HEK293 (cell line): ENCODE data around the gene ZFAND3.
A peak's percentile ranks its signal among the peaks of the same experiment; 100 is the strongest.

Experiments used
- CTCF ChIA-PET: fragments of 350-600 bp; formaldehyde crosslinking; extraction: SDS; loops from one replicate; lab custom pipeline; 2021; ENCODE audit warnings: antibody characterized with exemption; lab: Yijun Ruan, JAX
- POLR2A ChIA-PET: fragments of 300-600 bp; formaldehyde crosslinking; extraction: SDS; loops from one replicate; lab custom pipeline; 2020; ENCODE audit warnings: antibody characterized with exemption, inconsistent platforms; lab: Yijun Ruan, JAX
- H3K27ac ChIP-seq: fragments of 200-500 bp; sonication (Bioruptor generic); 2 replicates; pipeline ENCODE4 v1.5.1; 2014; ENCODE audit warnings: low read depth, low read length, control low read depth, inconsistent platforms; ENCODE audit errors: extremely low read depth
- H3K36me3 ChIP-seq, 2 experiments: fragments of 200-500 bp in 1 of 2; sonication (Bioruptor generic) in 1 of 2; 1 replicate in 1 of 2; 2 replicates in 1 of 2; pipeline ENCODE4 v1.5.1; 2014 to 2017; ENCODE audit warnings: inconsistent platforms in 2 of 2, low read length in 2 of 2; ENCODE audit not compliant: control insufficient read depth in 2 of 2, insufficient read depth in 1 of 2
- H3K4me1 ChIP-seq: fragments of 200-500 bp; sonication (Bioruptor generic); 2 replicates; pipeline ENCODE4 v1.5.1; 2014; ENCODE audit warnings: mild to moderate bottlenecking, low read length, inconsistent platforms; ENCODE audit not compliant: control insufficient read depth, insufficient read depth
- H3K4me3 ChIP-seq: 2 replicates; pipeline ENCODE4 v1.5.1; 2011; ENCODE audit warnings: low read depth, mild to moderate bottlenecking, control low read depth, low read length, moderate library complexity
- H3K9me3 ChIP-seq: fragments of 200-500 bp; sonication (Bioruptor generic); 2 replicates; pipeline ENCODE4 v1.5.1; 2014; ENCODE audit warnings: low read depth, low read length, inconsistent platforms; ENCODE audit not compliant: control insufficient read depth, insufficient read depth
- ATF2 ChIP-seq: fragments of 450-650 bp; formaldehyde crosslinking; IDR thresholded peaks from 2 replicates; pipeline ENCODE4 v1.5.1; 2016; ENCODE audit warnings: missing biosample characterization, missing genetic modification characterization, low read depth
- EGR2 ChIP-seq: fragments of 450-650 bp; formaldehyde crosslinking; IDR thresholded peaks from 2 replicates; pipeline ENCODE4 v1.5.1; 2016; ENCODE audit warnings: low read depth, missing biosample characterization, missing genetic modification characterization
- HOXD13 ChIP-seq: sonication (generic); formaldehyde crosslinking; IDR thresholded peaks from 2 replicates; pipeline ENCODE4 v1.8.0; 2022; ENCODE audit warnings: missing genetic modification reagents, borderline replicate concordance
- MYNN ChIP-seq: fragments of 450-650 bp; formaldehyde crosslinking; IDR thresholded peaks from 2 replicates; pipeline ENCODE4 v1.5.1; 2016; ENCODE audit warnings: missing biosample characterization, missing genetic modification characterization, borderline replicate concordance
- MZF1 ChIP-seq: fragments of 450-650 bp; formaldehyde crosslinking; IDR thresholded peaks from 2 replicates; pipeline ENCODE4 v1.5.1; 2017; ENCODE audit warnings: missing biosample characterization, missing genetic modification characterization, borderline replicate concordance
- SCRT2 ChIP-seq: fragments of 450-650 bp; formaldehyde crosslinking; IDR thresholded peaks from 2 replicates; pipeline ENCODE4 v1.5.1; 2016; ENCODE audit warnings: missing biosample characterization, missing genetic modification characterization
- TSHZ1 ChIP-seq: fragments of 450-650 bp; formaldehyde crosslinking; IDR thresholded peaks from 2 replicates; pipeline ENCODE4 v1.5.1; 2016; ENCODE audit warnings: missing biosample characterization, missing genetic modification characterization, borderline replicate concordance
- WT1 ChIP-seq: fragments of 450-650 bp; formaldehyde crosslinking; IDR thresholded peaks from 2 replicates; pipeline ENCODE4 v1.5.1; 2016; ENCODE audit warnings: missing biosample characterization, missing genetic modification characterization
- ZBTB49 ChIP-seq: fragments of 450-650 bp; formaldehyde crosslinking; IDR thresholded peaks from 2 replicates; pipeline ENCODE4 v1.5.1; 2016; ENCODE audit warnings: missing biosample characterization, missing genetic modification characterization, low read depth
- ZFP37 ChIP-seq: fragments of 450-650 bp; formaldehyde crosslinking; IDR thresholded peaks from 2 replicates; pipeline ENCODE4 v1.5.1; 2016; ENCODE audit warnings: missing biosample characterization, missing genetic modification characterization
- ZIC2 ChIP-seq: fragments of 450-650 bp; formaldehyde crosslinking; IDR thresholded peaks from 2 replicates; pipeline ENCODE4 v1.5.1; 2016; ENCODE audit warnings: missing biosample characterization, missing genetic modification characterization
- ZNF148 ChIP-seq: fragments of 450-650 bp; formaldehyde crosslinking; IDR thresholded peaks from 2 replicates; pipeline ENCODE4 v1.5.0; 2017; ENCODE audit warnings: missing biosample characterization, missing genetic modification characterization, borderline replicate concordance
- ZNF175 ChIP-seq: fragments of 450-650 bp; formaldehyde crosslinking; IDR thresholded peaks from 2 replicates; pipeline ENCODE4 v1.5.1; 2016; ENCODE audit warnings: missing biosample characterization, missing genetic modification characterization
- ZNF248 ChIP-seq: fragments of 450-650 bp; formaldehyde crosslinking; IDR thresholded peaks from 2 replicates; pipeline ENCODE4 v1.5.1; 2017; ENCODE audit warnings: missing biosample characterization, missing genetic modification characterization
- ZNF302 ChIP-seq: fragments of 450-650 bp; formaldehyde crosslinking; IDR thresholded peaks from 2 replicates; pipeline ENCODE4 v1.5.1; 2016; ENCODE audit warnings: missing biosample characterization, missing genetic modification characterization, low read depth
- ZNF311 ChIP-seq: fragments of 450-650 bp; formaldehyde crosslinking; IDR thresholded peaks from 2 replicates; pipeline ENCODE4 v1.5.1; 2017; ENCODE audit warnings: missing biosample characterization, missing genetic modification characterization, borderline replicate concordance
- ZNF341 ChIP-seq: fragments of 450-650 bp; formaldehyde crosslinking; IDR thresholded peaks from 2 replicates; pipeline ENCODE4; 2016; ENCODE audit warnings: low read depth, missing biosample characterization, missing genetic modification characterization
- ZNF404 ChIP-seq: fragments of 450-650 bp; formaldehyde crosslinking; IDR thresholded peaks from 2 replicates; pipeline ENCODE4 v1.5.1; 2017; ENCODE audit warnings: missing biosample characterization, missing genetic modification characterization
- ZNF433 ChIP-seq: fragments of 450-650 bp; formaldehyde crosslinking; IDR thresholded peaks from 2 replicates; pipeline ENCODE4 v1.5.1; 2016; ENCODE audit warnings: missing biosample characterization, missing genetic modification characterization, low read depth
- ZNF529 ChIP-seq: fragments of 450-650 bp; formaldehyde crosslinking; IDR thresholded peaks from 2 replicates; pipeline ENCODE4 v1.5.1; 2017; ENCODE audit warnings: missing genetic modification characterization, missing biosample characterization; ENCODE audit not compliant: insufficient replicate concordance
- ZNF548 ChIP-seq: fragments of 450-650 bp; formaldehyde crosslinking; IDR thresholded peaks from 2 replicates; pipeline ENCODE4 v1.5.1; 2016; ENCODE audit warnings: missing biosample characterization, missing genetic modification characterization
- ZNF555 ChIP-seq: fragments of 450-650 bp; formaldehyde crosslinking; conservative IDR thresholded peaks from 2 replicates; pipeline ENCODE4 v1.5.1; 2017; ENCODE audit warnings: missing biosample characterization, mild to moderate bottlenecking, missing genetic modification characterization, inconsistent platforms

The ZFAND3 gene

GRCh38 chr6:38157905-38158304 lies 338.4 kb downstream of the ZFAND3 start:
- no peak overlapping the region for H3K27ac ChIP-seq
- H3K4me3 ChIP-seq, result no peak overlapping the region
- H3K36me3 ChIP-seq, result peaks cover 0 to 3% of the 10 kb centered on the region in 2 experiments; a peak in 1 of 3 replicates
- ChIA-PET CTCF (no interaction called here), POLR2A (interaction anchor here (0.5 to 0.6 kb wide), 2 partner anchors 109 to 131 kb away, joined by 4 to 11 read pairs; no protein-coding TSS in a partner anchor)
- no peaks in the 10 kb centered on the region for H3K9me3 ChIP-seq
- peak; percentile 60 for TF ChIP-seq ZNF341 (tag by site-specific recombination)
- TF ChIP-seq ZNF148 (tag by site-specific recombination), result no peak
- H3K4me1 ChIP-seq, result no peaks in the 10 kb centered on the region

GRCh38 chr6:38158762-38159350 lies 339.3 kb downstream of the ZFAND3 start:
- CTCF ChIA-PET, result no interaction called here

More at GRCh38 chr6:38158762-38159350, 339.3 kb downstream of the ZFAND3 start:
- TF ChIP-seq ZNF404 (tag by site-specific recombination) (no peak), ZNF529 (no peak), ATF2 (tag by site-specific recombination) (no peak), ZNF175 (tag by site-specific recombination) (no peak), MYNN (no peak), ZNF433 (tag by site-specific recombination) (no peak), TSHZ1 (tag by site-specific recombination) (no peak), ZNF548 (tag by site-specific recombination) (no peak), MZF1 (tag by site-specific recombination) (no peak), ZNF248 (tag by site-specific recombination) (no peak), ZNF311 (tag by site-specific recombination) (no peak), WT1 (tag by site-specific recombination) (no peak), ZFP37 (tag by site-specific recombination) (no peak), ZIC2 (tag by site-specific recombination) (no peak), SCRT2 (tag by site-specific recombination) (no peak), HOXD13 (CRISPR knock-in tag) (no peak), ZNF555 (tag by site-specific recombination) (no peak), ZNF302 (tag by site-specific recombination) (no peak), EGR2 (tag by site-specific recombination) (no peak), ZBTB49 (no peak)
- POLR2A ChIA-PET, result no interaction called here
- no peaks in the 10 kb centered on the region for H3K36me3 ChIP-seq
- H3K27ac ChIP-seq, result no peak overlapping the region
- H3K4me3 ChIP-seq, result no peak overlapping the region
- no peaks in the 10 kb centered on the region for H3K4me1 ChIP-seq
- H3K9me3 ChIP-seq, result no peaks in the 10 kb centered on the region
